GM20000 (cell line): ENCODE data around the gene KIF21B.

Source experiments
- DNase-seq: peaks from one replicate; pipeline ENCODE4 v3.0.0; 2012; ENCODE audit warnings: low spot score
- TF ChIP-seq, protein P1 (sequence below): IDR thresholded peaks from 2 replicates; pipeline ENCODE4 v1.5.1; 2012; ENCODE audit warnings: mild to moderate bottlenecking, control low read depth; ENCODE audit errors: extremely low read depth, missing control alignments

The KIF21B gene

DNA sequence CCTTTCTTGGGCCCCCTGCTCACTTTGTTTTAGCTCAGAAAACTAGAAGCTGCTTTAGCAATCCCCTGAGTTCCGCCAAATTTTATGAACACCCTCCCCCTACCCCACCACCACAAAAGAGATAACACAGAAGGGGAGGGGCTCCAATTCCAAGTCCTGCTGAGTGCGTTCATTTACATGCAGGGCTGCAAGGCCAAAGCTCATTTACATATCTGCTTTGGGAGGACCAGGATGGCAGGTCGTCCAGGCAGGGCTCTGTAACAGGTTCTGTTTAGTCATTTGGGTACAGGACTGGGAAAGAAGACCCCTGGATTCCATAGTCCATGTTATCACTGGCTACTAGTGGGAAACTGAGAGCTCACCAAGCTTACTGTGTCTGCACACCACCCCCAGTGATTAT lies 35.9 kb upstream of the KIF21B start:
- TF ChIP-seq, protein P1, sequence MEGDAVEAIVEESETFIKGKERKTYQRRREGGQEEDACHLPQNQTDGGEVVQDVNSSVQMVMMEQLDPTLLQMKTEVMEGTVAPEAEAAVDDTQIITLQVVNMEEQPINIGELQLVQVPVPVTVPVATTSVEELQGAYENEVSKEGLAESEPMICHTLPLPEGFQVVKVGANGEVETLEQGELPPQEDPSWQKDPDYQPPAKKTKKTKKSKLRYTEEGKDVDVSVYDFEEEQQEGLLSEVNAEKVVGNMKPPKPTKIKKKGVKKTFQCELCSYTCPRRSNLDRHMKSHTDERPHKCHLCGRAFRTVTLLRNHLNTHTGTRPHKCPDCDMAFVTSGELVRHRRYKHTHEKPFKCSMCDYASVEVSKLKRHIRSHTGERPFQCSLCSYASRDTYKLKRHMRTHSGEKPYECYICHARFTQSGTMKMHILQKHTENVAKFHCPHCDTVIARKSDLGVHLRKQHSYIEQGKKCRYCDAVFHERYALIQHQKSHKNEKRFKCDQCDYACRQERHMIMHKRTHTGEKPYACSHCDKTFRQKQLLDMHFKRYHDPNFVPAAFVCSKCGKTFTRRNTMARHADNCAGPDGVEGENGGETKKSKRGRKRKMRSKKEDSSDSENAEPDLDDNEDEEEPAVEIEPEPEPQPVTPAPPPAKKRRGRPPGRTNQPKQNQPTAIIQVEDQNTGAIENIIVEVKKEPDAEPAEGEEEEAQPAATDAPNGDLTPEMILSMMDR, result no peak
- DNase-seq, result no peak

DNA sequence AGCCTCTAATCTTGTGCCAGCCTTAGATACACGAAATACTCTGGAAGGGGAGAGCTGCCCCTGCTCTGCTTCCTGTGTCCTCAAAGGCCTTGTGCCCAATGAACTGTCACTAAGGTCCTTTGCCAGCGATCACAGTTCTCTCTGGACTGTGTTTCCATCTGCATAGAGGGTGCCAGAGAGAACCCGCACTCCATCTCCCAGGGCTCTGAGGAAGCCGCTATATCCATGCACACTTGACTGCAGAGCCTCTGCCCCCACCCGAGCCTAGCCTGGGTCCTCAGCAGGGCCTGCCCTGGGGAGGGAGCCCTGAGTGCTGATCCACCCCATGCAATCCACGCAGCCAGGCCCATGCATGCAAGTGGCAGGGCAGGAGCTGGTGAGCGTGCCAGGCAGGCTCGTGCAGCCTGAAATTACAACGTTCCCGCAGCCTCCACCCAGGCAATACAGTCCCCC lies 30.6 kb upstream of the KIF21B start:
- DNase-seq, result no peak
- TF ChIP-seq, protein P1, result no peak

DNA sequence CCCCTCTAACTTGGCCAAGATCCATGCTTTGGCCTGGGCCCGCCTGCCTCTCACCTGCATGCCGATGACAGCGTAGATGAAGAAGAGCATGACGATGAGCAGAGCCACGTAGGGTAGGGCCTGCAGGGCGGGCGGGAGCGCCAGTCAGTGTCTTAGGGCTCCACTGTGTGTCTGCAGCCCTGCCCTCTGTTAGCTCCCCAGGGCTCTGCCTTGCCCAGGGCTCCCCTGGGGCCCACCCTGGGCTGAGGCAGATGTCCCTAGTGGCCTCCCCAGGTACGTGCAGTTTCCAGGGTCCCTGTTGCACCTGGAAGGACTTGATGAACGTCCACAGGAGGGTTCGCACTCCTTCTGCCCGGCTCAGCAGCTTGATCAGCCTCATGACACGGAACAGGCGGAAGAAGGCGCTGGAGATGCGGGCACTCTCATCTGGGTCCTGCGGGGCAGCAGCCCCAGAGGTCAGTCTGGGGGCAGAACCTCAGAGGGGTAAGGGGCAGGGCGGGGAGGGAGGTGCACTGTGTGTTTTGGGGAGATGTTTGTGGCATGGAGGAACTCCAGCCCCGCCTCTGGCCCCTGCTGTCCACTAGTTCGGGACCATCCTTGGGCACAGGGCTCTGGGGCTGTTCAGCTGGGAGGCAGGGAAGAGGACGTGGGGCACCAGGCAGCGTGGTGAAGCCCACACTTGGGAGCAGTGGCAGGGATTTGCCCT lies 29.8 kb upstream of the KIF21B start:
- TF ChIP-seq, protein P1, result no peak
- DNase-seq, result no peak

DNA sequence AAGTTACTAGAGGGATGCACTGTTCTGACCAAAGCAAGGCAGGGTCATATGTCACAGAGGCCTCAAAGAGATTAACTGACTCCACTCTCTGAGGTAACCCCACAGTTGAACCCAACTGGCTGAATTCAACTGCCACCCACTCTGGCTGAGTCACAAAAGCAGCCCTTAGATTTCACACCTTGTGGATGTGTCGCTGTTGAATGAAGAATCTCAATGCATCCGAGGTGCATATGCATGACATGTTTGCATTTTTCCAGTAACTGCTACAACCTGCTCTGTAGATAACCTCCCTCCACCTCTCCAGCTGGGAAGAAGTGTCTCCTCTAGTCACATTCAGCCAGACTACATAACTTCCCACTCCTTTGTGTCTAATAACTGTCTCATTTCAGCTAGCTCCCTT lies 27.9 kb upstream of the KIF21B start:
- no peak for DNase-seq
- TF ChIP-seq, protein P1, result no peak

DNA sequence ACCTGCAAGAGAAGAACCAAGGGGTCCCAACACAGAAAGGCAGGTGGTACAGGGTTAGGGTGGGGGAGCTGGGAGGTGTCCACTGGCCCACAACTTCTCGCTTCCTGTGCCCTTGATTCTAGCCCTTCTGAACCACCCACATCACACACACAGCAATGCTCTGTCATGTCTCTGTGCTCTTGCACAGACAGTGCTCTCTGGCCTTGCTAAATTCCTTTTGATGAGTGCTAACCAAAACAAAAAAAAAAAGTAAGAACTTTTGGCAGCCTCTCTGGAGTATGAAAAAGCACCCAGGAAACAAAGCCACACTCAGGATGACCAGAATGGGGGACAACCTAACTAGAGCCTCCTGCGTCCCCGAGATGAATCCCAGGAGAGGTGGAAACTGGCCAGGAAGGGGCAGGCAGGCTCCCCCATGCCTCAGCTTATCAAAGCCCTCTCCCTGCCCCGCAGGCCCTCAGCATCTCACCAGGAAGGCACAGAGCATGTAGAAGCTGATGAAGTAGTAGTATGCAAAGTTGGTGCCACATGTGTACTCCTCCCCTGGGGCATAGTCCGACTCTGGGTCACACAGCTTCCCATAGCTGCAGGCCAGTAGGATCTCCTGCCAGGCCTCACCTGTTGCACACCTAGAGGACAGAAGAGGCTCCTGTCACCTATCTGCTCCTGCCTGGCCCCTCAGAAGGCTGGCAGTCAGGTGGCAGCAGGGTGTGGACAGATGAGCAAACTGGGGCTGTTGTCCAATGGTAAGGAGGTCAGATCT lies 27.2 kb upstream of the KIF21B start:
- no peak for DNase-seq
- TF ChIP-seq, protein P1, result no peak

DNA sequence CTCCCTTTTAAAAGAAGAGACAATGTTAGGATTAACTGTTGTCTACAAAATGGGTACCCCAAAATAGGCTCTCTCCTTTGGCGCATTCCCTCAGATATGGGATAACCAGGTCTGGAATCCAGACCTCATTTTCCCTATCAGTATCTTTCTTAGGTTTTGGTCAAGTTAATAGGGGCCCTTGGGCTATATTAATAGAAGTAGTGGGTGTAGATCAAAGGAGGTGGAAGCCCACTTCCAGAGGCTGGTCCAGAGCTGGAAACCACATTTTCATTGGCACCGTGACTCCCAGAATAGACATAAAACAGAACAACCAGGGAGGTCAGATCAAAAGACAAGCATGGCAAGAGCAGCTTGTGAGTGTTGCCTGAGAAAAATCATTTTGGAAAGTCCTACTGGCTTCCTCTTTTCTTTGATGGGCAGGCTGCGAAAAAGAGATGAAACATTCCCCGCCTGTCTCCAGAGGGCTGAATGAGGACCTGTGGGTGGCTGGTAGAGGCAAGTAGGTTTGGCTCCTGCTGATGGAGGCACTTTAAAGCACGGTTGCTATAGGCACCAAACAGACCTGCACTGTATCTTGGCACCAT lies 25.8 kb upstream of the KIF21B start:
- TF ChIP-seq, protein P1, result no peak
- DNase-seq, result no peak

DNA sequence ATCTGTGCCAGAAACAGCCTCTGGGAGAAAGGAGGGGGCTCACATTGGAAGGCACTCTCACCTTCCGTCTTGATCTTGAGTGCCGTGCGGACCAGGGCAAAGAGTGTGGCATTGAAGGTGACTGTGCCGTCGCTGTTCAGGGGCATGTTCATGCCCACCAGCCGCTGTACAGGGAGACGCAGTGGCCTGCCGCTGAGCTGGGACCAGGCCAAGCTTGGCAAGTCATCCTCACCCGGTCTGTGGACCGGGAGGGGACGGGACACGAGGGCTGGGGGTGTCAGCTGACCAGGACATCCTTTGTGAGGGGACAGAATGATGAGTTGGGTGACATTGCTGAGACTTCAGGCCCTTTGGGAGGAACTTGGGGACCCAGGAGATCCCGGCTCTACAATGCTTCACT lies 25.0 kb upstream of the KIF21B start:
- DNase-seq, result no peak
- TF ChIP-seq, protein P1, result no peak
